ENCODE data around the gene CEP78. TPM values are rescaled to one million over a fixed set of nuclear protein-coding genes. Genes with fewer than 3 reads are reported as not detected.

The CEP78 gene
- total RNA-seq, 2 experiments from 2014 or later, result 37.7 to 40.8 TPM

GRCh38 chr9:78324068-78324650 lies 88.3 kb downstream of the CEP78 start:
- ATAC-seq (no peak), DNase-seq (no peak)
- Mint-ChIP-seq H3K27ac (no peak overlapping the region), H3K9me3 (no peaks in the 10 kb centered on the region), H3K36me3 (ENCODE audit: low read depth) (peaks cover 82% of the 10 kb centered on the region), H3K4me3 (no peak overlapping the region), H3K27me3 (no peaks in the 10 kb centered on the region), H3K4me1 (ENCODE audit: low read depth) (no peaks in the 10 kb centered on the region)
- TF ChIP-seq CTCF (IDR thresholded peaks at IDR 0.05), result no peak
- intact Hi-C loops (cut with micrococcal nuclease), result no loop called here
- ChIA-PET POLR2A (interaction anchor here (0.7 to 1.7 kb wide), 2 partner anchors 8 to 14 kb away, joined by 3 to 7 read pairs; no protein-coding TSS in a partner anchor), CTCF (interaction anchor here (1.4 to 1.9 kb wide), 2 partner anchors 63 to 115 kb away, joined by 3 to 5 read pairs; no protein-coding TSS in a partner anchor)

- no peak overlapping the region for H3K4me3 Mint-ChIP-seq
- no peak for ATAC-seq
- ChIA-PET CTCF (interaction anchor here (1.4 to 1.9 kb wide), 2 partner anchors 64 to 114 kb away, joined by 3 to 5 read pairs; no protein-coding TSS in a partner anchor), POLR2A (interaction anchor here (0.7 to 1.7 kb wide), 2 partner anchors 9 to 14 kb away, joined by 3 to 7 read pairs; no protein-coding TSS in a partner anchor)
- H3K36me3 Mint-ChIP-seq (ENCODE audit: low read depth), result peaks cover 81% of the 10 kb centered on the region
- TF ChIP-seq CTCF (IDR thresholded peaks at IDR 0.05), result no peak
- no peaks in the 10 kb centered on the region for H3K27me3 Mint-ChIP-seq
- no peaks in the 10 kb centered on the region for H3K9me3 Mint-ChIP-seq
- H3K4me1 Mint-ChIP-seq (ENCODE audit: low read depth), result no peaks in the 10 kb centered on the region
- intact Hi-C loops (cut with micrococcal nuclease), result no loop called here
- no peak for DNase-seq
- no peak overlapping the region for H3K27ac Mint-ChIP-seq
These were observed 88.8 kb downstream of the CEP78 start for GRCh38 chr9:78324682-78325081.

GRCh38 chr9:78325343-78325742 lies 89.5 kb downstream of the CEP78 start:
- ChIA-PET CTCF (interaction anchor here (1.9 kb wide), 1 partner anchor 114 kb away, joined by 5 read pairs; no protein-coding TSS in a partner anchor), POLR2A (interaction anchor here (0.7 to 1.7 kb wide), 3 partner anchors 10 to 15 kb away, joined by 3 to 7 read pairs (median 3); no protein-coding TSS in a partner anchor)
- TF ChIP-seq CTCF (IDR thresholded peaks at IDR 0.05), result no peak
- intact Hi-C loops (cut with micrococcal nuclease), result no loop called here
- H3K27me3 Mint-ChIP-seq, result no peaks in the 10 kb centered on the region
- no peak for DNase-seq
- no peak overlapping the region for H3K27ac Mint-ChIP-seq
- peaks cover 79% of the 10 kb centered on the region for H3K36me3 Mint-ChIP-seq (ENCODE audit: low read depth)
- no peak overlapping the region for H3K4me3 Mint-ChIP-seq
- H3K4me1 Mint-ChIP-seq (ENCODE audit: low read depth), result no peaks in the 10 kb centered on the region
- no peak for ATAC-seq
- no peaks in the 10 kb centered on the region for H3K9me3 Mint-ChIP-seq

GRCh38 chr9:78325846-78326360 lies 90.0 kb downstream of the CEP78 start:
- no peak for TF ChIP-seq CTCF (IDR thresholded peaks at IDR 0.05)
- Mint-ChIP-seq H3K36me3 (ENCODE audit: low read depth) (peaks cover 80% of the 10 kb centered on the region), H3K27ac (no peak overlapping the region), H3K4me3 (no peak overlapping the region), H3K9me3 (no peaks in the 10 kb centered on the region), H3K27me3 (no peaks in the 10 kb centered on the region), H3K4me1 (ENCODE audit: low read depth) (no peaks in the 10 kb centered on the region)
- DNase-seq, result no peak
- ChIA-PET CTCF (interaction anchor here (1.9 kb wide), 1 partner anchor 113 kb away, joined by 5 read pairs; no protein-coding TSS in a partner anchor), POLR2A (interaction anchor here (0.5 to 0.8 kb wide), 2 partner anchors 12 to 730 kb away, joined by 3 to 4 read pairs; no protein-coding TSS in a partner anchor)
- ATAC-seq, result no peak
- intact Hi-C loops (cut with micrococcal nuclease), result no loop called here

- ChIA-PET CTCF (no interaction called here), POLR2A (interaction anchor here (0.5 kb wide), 1 partner anchor 729 kb away, joined by 4 read pairs; no protein-coding TSS in a partner anchor)
- no peak for DNase-seq
- Mint-ChIP-seq H3K4me3 (no peak overlapping the region), H3K9me3 (no peaks in the 10 kb centered on the region), H3K27me3 (no peaks in the 10 kb centered on the region), H3K36me3 (ENCODE audit: low read depth) (peaks cover 80% of the 10 kb centered on the region), H3K27ac (no peak overlapping the region), H3K4me1 (ENCODE audit: low read depth) (no peaks in the 10 kb centered on the region)
- TF ChIP-seq CTCF (IDR thresholded peaks at IDR 0.05), result no peak
- no peak for ATAC-seq
- intact Hi-C loops (cut with micrococcal nuclease), result no loop called here
These were observed 90.7 kb downstream of the CEP78 start for GRCh38 chr9:78326564-78326963.
